K562 (cell line): ENCODE measurements around the gene HOXB4. TPM values are rescaled to one million over a fixed set of nuclear protein-coding genes. Genes with fewer than 3 reads are reported as not detected.

ENCODE experiments used
- ATAC-seq: fragments of 200-7000 bp; cut with Tn5 transposase; 3 replicates; pipeline ENCODE4 v1.9.1; 2020; ENCODE audit warnings: moderate library complexity
- BruUV-seq: library from RNA; stranded (reverse); fragments of 400-500 nt; replicated peaks from 2 replicates; lab custom pipeline; 2021; lab: Mats Ljungman, UMichigan
- CTCF ChIA-PET: fragments of 300-600 bp; formaldehyde crosslinking; extraction: SDS; loops from one replicate; lab custom pipeline; 2021; ENCODE audit warnings: low intra/inter-chr PET ratio; lab: Yijun Ruan, JAX
- POLR2A ChIA-PET: fragments of 300-600, 350-650 bp; sonication (Branson Sonifier 250); formaldehyde crosslinking; extraction: SDS; loops from one replicate; lab custom pipeline; 2021; ENCODE audit warnings: antibody characterized with exemption, inconsistent platforms; lab: Yijun Ruan, JAX
- DNase-seq, 4 experiments: peaks; one replicate each; pipeline versions ENCODE4 v3.0.0 to v3.0.0-alpha.2; 2011 to 2018; ENCODE audit warnings: low spot score in 3 of 4, mixed read lengths in 3 of 4; ENCODE audit errors: extremely low read depth in 1 of 4
- FAIRE-seq: peaks from 2 replicates; lab custom pipeline; 2011; peaks lifted over from hg19 to GRCh38; lab: Jason Lieb, UNC
- H2AFZ ChIP-seq: 2 replicates; pipeline ENCODE4 v1.6.0; 2011; ENCODE audit warnings: low read depth, low read length, control low read depth, inconsistent platforms
- H3K27ac ChIP-seq: fragments of 200-600 bp; 3 replicates; pipeline ENCODE4 v1.8.0; 2011; ENCODE audit warnings: low read depth, mild to moderate bottlenecking, control low read depth, inconsistent platforms, low read length, moderate library complexity, mixed read lengths; ENCODE audit errors: extremely low read depth
- H3K27me3 ChIP-seq, 2 experiments: fragments of 300-600 bp in 1 of 2; 2 replicates in 1 of 2; 3 replicates in 1 of 2; pipeline versions ENCODE4 v1.6.0 to v1.8.0; 2011; ENCODE audit warnings: inconsistent platforms in 2 of 2, low read length in 2 of 2, mild to moderate bottlenecking in 1 of 2, mixed read lengths in 1 of 2, moderate library complexity in 1 of 2; ENCODE audit not compliant: control insufficient read depth in 2 of 2, insufficient read depth in 2 of 2
- H3K36me3 ChIP-seq: fragments of 300-600 bp; 3 replicates; pipeline ENCODE4 v1.8.0; 2011; ENCODE audit warnings: mild to moderate bottlenecking, low read length, inconsistent platforms; ENCODE audit not compliant: control insufficient read depth, insufficient read depth
- H3K4me1 ChIP-seq, 2 experiments: fragments of 200-600 bp in 1 of 2; replicated peaks in 1 of 2; 2 replicates in 1 of 2; 3 replicates in 1 of 2; pipeline versions ENCODE4 v1.5.1 to v1.8.0; 2011; ENCODE audit warnings: inconsistent platforms in 2 of 2, low read length in 2 of 2, mild to moderate bottlenecking in 1 of 2, mixed read lengths in 1 of 2, moderate library complexity in 1 of 2; ENCODE audit not compliant: control insufficient read depth in 2 of 2, insufficient read depth in 2 of 2
- H3K4me2 ChIP-seq: 2 replicates; pipeline ENCODE4 v1.6.1; 2011; ENCODE audit warnings: low read length, control low read depth, inconsistent platforms, mixed read lengths; ENCODE audit not compliant: insufficient read depth
- H3K4me3 ChIP-seq: fragments of 200-600 bp; sonication (generic), shearing (Covaris generic); 2 replicates; pipeline ENCODE4 v1.5.1; 2016; ENCODE audit warnings: control low read depth, inconsistent platforms
- H3K79me2 ChIP-seq: fragments of 200-600 bp; 3 replicates; pipeline ENCODE4 v1.8.0; 2011; ENCODE audit warnings: low read length, inconsistent platforms; ENCODE audit not compliant: control insufficient read depth, insufficient read depth
- H3K9ac ChIP-seq, 2 experiments: 2 replicates each; pipeline versions ENCODE4 v1.6.0 to v1.6.1; 2011; ENCODE audit warnings: low read depth in 2 of 2, low read length in 2 of 2, control low read depth in 1 of 2, inconsistent platforms in 1 of 2, mild to moderate bottlenecking in 1 of 2, mixed read lengths in 1 of 2; ENCODE audit not compliant: insufficient read depth in 1 of 2
- H3K9me1 ChIP-seq: one replicate; pipeline ENCODE4 v1.6.0; 2011; ENCODE audit warnings: inconsistent platforms, mild to moderate bottlenecking, low read length, moderate library complexity; ENCODE audit not compliant: control insufficient read depth, insufficient read depth
- H3K9me3 ChIP-seq: replicated peaks from 2 replicates; pipeline ENCODE4 v1.5.1; 2011; ENCODE audit warnings: low read depth, low read length, inconsistent platforms; ENCODE audit not compliant: control insufficient read depth, insufficient read depth
- H4K20me1 ChIP-seq: replicated peaks from 2 replicates; pipeline ENCODE4 v1.6.1; 2011; ENCODE audit warnings: low read length, inconsistent platforms, mixed read lengths; ENCODE audit not compliant: control insufficient read depth, insufficient read depth
- CHCHD3 ChIP-seq: fragments of 250-450 bp; sonication (Bioruptor Pico); IDR thresholded peaks from 2 replicates; pipeline ENCODE4 v2.1.2; 2022; ENCODE audit warnings: mild to moderate bottlenecking
- DACH1 ChIP-seq: fragments of 450-650 bp; IDR thresholded peaks from 2 replicates; pipeline ENCODE4 v1.6.1; 2018; ENCODE audit not compliant: partially characterized antibody
- GABPB2 ChIP-seq: fragments of 250-450 bp; sonication (Bioruptor Pico); conservative IDR thresholded peaks from 2 replicates; pipeline ENCODE4 v1.5.1; 2021; ENCODE audit warnings: mild to moderate bottlenecking
- HMBOX1 ChIP-seq: sonication (generic); IDR thresholded peaks from 2 replicates; pipeline ENCODE4 v1.6.1; 2016
- WGBS: fragments of 100-300 bp; shearing (Covaris generic); methylation state at CpG from one replicate; pipeline ENCODE4 v1.1.6; 2016; ENCODE audit warnings: low coverage, mixed read lengths; ENCODE audit not compliant: insufficient coverage; ENCODE audit errors: missing lambda C conversion rate; 5-methylcytosine and 5-hydroxymethylcytosine counted together
- in situ Hi-C: fragments of 300-500 bp; cut with MboI; formaldehyde crosslinking; loops from 4 replicates; pipeline ENCODE4 v1.15.0; 2018; ENCODE audit warnings: inconsistent platforms, mixed read lengths
- intact Hi-C: fragments of 100-400 bp; cut with micrococcal nuclease; formaldehyde crosslinking; loops from 2 replicates; pipeline ENCODE4 v1.14.2; 2022
- polyA plus RNA-seq, 8 experiments: library from polyadenylated mRNA; depleted of rRNA in 4 of 8; stranded (reverse) in 5 of 8; unstranded in 3 of 8; fragments of >200 nt; fragmentation: Nextera tagmentation in 2 of 8; fragmentation: Illumina TruSeq in 1 of 8; extraction: Ambion mirVana in 2 of 8; extraction: Trizol in 1 of 8; gene quantifications; 2 replicates each; pipeline versions ENCODE4 v1.2.1 to v1.2.3, GENCODE V29; 2011 to 2014; ENCODE audit warnings: inconsistent platforms in 1 of 8, missing spikeins in 1 of 8
- total RNA-seq, 7 experiments: library from RNA; depleted of rRNA in 6 of 7; stranded (reverse); fragments of >200 nt in 6 of 7; fragmentation: Illumina TruSeq in 2 of 7; extraction: Trizol in 2 of 7; gene quantifications; 2 replicates each; pipeline versions ENCODE4 v1.2.1 to v1.2.3, GENCODE V29; 2011 to 2021; ENCODE audit warnings: low replicate concordance in 1 of 7
- TF ChIP-seq, protein P1 (sequence below): sonication (generic); formaldehyde crosslinking; IDR thresholded peaks from 2 replicates; pipeline ENCODE4 v1.8.1; 2023; ENCODE audit warnings: mild to moderate bottlenecking, missing genetic modification reagents

Gene HOXB4
- total and polyA plus RNA-seq, 9 of the 15 experiments (the other 6 are each of a cell fraction or from before 2014, with no cell fraction given): 1.6 to 34.9 (median 14.9) TPM

DNA sequence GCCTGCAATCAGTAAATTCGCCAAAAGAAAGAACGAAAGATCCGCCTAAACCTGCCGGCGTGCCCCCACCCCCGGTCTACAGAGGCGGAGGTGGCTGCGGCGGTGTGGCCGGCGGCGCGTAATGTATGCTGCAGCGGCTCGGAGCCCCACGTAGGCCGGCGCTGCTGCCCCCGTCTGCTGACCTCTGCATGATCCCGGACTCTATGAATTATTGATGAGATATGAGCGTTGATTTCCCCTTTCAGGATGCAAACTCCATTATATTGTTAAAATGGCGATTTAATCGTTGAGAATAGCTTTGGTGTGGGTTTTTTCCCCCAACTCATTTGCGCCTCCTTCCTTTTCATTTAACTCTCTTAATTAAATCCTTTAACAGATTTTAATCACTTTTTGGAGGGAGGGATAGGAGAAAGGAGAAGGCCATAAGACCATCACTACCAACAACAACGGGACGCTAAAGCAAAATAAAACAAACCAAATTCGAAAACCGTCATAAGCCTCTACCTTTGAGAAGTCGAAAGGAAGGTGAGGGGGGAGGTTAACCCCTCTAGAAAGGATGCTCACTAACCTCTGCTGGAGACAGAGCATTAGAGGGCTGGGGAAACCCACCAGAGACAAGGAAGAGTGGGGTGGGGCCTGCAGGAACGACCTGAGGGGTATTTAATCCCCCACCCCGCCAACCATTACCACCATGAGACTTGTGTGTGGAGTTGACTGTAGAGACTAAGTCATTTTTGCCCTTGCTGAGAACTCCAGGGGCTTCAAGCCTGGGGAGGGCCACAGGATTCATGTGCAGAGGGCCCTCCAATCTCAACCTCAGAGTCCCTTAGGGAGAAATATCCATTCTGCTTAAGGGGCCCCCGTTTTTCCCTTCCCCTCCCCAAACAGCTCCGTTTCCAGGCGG, 8.5 kb upstream of the HOXB4 start:
- FAIRE-seq (no peak), ATAC-seq (no peak), DNase-seq (no peak)
- Histone ChIP-seq H3K9ac (no peak overlapping the region; a peak in 1 of 4 replicates), H3K79me2 (peaks cover 31% of the 10 kb centered on the region), H3K4me2 (no peak overlapping the region), H2AFZ (no peak overlapping the region), H3K9me3 (no peaks in the 10 kb centered on the region), H3K4me1 (peaks cover 30 to 37% of the 10 kb centered on the region in 2 experiments), H3K27ac (no peak overlapping the region), H3K36me3 (no peaks in the 10 kb centered on the region), H3K27me3 (no peaks in the 10 kb centered on the region), H4K20me1 (no peaks in the 10 kb centered on the region), H3K9me1 (no peaks in the 10 kb centered on the region), H3K4me3 (no peak overlapping the region)
- BruUV-seq: no TSS peak
- 77% methylated on average over 31 of the region's 34 CpGs for WGBS
- no peak for TF ChIP-seq DACH1
- no peak for TF ChIP-seq GABPB2 (CRISPR knock-in tag)
- TF ChIP-seq HMBOX1: no peak
- no peak for TF ChIP-seq CHCHD3 (CRISPR knock-in tag)
- TF ChIP-seq, protein P1, sequence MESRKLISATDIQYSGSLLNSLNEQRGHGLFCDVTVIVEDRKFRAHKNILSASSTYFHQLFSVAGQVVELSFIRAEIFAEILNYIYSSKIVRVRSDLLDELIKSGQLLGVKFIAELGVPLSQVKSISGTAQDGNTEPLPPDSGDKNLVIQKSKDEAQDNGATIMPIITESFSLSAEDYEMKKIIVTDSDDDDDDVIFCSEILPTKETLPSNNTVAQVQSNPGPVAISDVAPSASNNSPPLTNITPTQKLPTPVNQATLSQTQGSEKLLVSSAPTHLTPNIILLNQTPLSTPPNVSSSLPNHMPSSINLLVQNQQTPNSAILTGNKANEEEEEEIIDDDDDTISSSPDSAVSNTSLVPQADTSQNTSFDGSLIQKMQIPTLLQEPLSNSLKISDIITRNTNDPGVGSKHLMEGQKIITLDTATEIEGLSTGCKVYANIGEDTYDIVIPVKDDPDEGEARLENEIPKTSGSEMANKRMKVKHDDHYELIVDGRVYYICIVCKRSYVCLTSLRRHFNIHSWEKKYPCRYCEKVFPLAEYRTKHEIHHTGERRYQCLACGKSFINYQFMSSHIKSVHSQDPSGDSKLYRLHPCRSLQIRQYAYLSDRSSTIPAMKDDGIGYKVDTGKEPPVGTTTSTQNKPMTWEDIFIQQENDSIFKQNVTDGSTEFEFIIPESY: peak; percentile 67
- intact Hi-C loops (no loop called here), in situ Hi-C loops (no loop called here)
- ChIA-PET CTCF (no interaction called here), POLR2A (interaction anchor here (0.7 to 2.0 kb wide), 3 partner anchors 37 to 421 kb away, joined by 3 to 6 read pairs (median 4); no protein-coding TSS in a partner anchor)
